ENCODE results near the gene LRRD1.
"Not testable (repeated sequence)": the region's sequence is repeated elsewhere in the genome, so short reads cannot be mapped to it uniquely, and the experiment has no call there.

Gene LRRD1

GRCh38 chr7:92178928-92179924 is at the start of gene LRRD1:
LRRD1 (minus strand) TSS chr7:92179142; CDS start chr7:92165202, 13,940 bp downstream.
- DNase-seq (ENCODE audit: low read depth), result peak; percentile 77

- no peak for DNase-seq (ENCODE audit: low read depth)
Observed at GRCh38 chr7:92228742-92229141, 49.8 kb upstream of the LRRD1 start.

- DNase-seq (ENCODE audit: low read depth), result no peak
Observed at GRCh38 chr7:92228100-92228499, 49.2 kb upstream of the LRRD1 start.

GRCh38 chr7:92226981-92227380 is 48.0 kb upstream of the LRRD1 start:
- no peak for DNase-seq (ENCODE audit: low read depth)

GRCh38 chr7:92221766-92222165 is 42.8 kb upstream of the LRRD1 start:
- DNase-seq (ENCODE audit: low read depth), result no peak

GRCh38 chr7:92206672-92207071 is 27.7 kb upstream of the LRRD1 start:
- no peak for DNase-seq (ENCODE audit: low read depth)

GRCh38 chr7:92205987-92206386 is 27.0 kb upstream of the LRRD1 start:
- no peak for DNase-seq (ENCODE audit: low read depth)

- no peak for DNase-seq (ENCODE audit: low read depth)
Observed at GRCh38 chr7:92200791-92201190, 21.8 kb upstream of the LRRD1 start.

GRCh38 chr7:92192326-92192725 is 13.4 kb upstream of the LRRD1 start:
- DNase-seq (ENCODE audit: low read depth), result no peak

GRCh38 chr7:92189246-92189645 is 10.3 kb upstream of the LRRD1 start:
- not testable (repeated sequence) for DNase-seq (ENCODE audit: low read depth)

GRCh38 chr7:92184294-92184693 is 5.4 kb upstream of the LRRD1 start:
- DNase-seq (ENCODE audit: low read depth), result not testable (repeated sequence)

- no peak for DNase-seq (ENCODE audit: low read depth)
Observed at GRCh38 chr7:92177362-92177761, 1.6 kb downstream of the LRRD1 start.

GRCh38 chr7:92169529-92169928 is 9.4 kb downstream of the LRRD1 start:
- DNase-seq (ENCODE audit: low read depth), result not testable (repeated sequence)

- DNase-seq (ENCODE audit: low read depth), result no peak
Observed at GRCh38 chr7:92161271-92161670, 17.7 kb downstream of the LRRD1 start.

- DNase-seq (ENCODE audit: low read depth), result peak; percentile 47
Observed at GRCh38 chr7:92158660-92159575, 20.0 kb downstream of the LRRD1 start.

- no peak for DNase-seq (ENCODE audit: low read depth)
Observed at GRCh38 chr7:92156990-92157389, 22.0 kb downstream of the LRRD1 start.

GRCh38 chr7:92155108-92155739 is 23.7 kb downstream of the LRRD1 start:
- no peak for DNase-seq (ENCODE audit: low read depth)

GRCh38 chr7:92150450-92151017 is 28.4 kb downstream of the LRRD1 start:
- DNase-seq (ENCODE audit: low read depth), result no peak

GRCh38 chr7:92149736-92150239 is 29.2 kb downstream of the LRRD1 start:
- no peak for DNase-seq (ENCODE audit: low read depth)

- not testable (repeated sequence) for DNase-seq (ENCODE audit: low read depth)
Observed at GRCh38 chr7:92143192-92143880, 35.6 kb downstream of the LRRD1 start.

- not testable (repeated sequence) for DNase-seq (ENCODE audit: low read depth)
Observed at GRCh38 chr7:92142791-92143190, 36.2 kb downstream of the LRRD1 start.
